ENCODE data around the gene CCN2.

Gene CCN2, protein sequence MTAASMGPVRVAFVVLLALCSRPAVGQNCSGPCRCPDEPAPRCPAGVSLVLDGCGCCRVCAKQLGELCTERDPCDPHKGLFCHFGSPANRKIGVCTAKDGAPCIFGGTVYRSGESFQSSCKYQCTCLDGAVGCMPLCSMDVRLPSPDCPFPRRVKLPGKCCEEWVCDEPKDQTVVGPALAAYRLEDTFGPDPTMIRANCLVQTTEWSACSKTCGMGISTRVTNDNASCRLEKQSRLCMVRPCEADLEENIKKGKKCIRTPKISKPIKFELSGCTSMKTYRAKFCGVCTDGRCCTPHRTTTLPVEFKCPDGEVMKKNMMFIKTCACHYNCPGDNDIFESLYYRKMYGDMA

DNA sequence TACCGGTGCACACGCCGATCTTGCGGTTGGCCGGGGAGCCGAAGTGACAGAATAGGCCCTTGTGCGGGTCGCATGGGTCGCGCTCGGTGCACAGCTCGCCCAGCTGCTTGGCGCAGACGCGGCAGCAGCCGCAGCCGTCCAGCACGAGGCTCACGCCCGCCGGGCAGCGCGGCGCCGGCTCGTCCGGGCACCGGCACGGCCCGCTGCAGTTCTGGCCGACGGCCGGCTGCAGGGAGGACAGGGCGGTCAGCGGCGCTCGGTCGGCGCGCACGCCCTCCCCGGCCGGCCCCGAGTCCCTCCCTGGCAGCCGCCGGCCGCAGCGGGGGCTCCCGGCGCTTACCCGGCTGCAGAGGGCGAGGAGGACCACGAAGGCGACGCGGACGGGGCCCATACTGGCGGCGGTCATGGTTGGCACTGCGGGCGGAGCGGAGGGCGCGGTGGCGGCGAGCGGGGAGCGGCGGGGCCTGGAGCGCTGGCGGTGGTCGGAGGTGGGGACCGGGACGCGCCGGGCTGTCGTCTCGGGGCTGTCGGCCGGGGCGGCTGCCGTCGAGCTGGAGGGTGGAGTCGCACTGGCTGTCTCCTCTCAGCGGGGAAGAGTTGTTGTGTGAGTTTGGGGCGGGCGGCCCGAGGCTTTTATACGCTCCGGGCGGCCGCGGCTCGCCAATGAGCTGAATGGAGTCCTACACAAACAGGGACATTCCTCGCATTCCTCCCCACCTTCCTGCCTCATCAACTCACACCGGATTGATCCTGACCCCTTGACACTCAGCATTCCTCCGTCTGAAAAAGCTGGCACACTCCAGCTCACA, at the start of gene CCN2:
Gene CCN2, minus strand, starts transcription at position 606 of the 809 bp plus-strand sequence. Its CDS starts 200 bp downstream, at position 406.
- no peak within 1 kb of the TSS for H3K9ac ChIP-seq (ENCODE audit: low read length)
- H3K4me2 ChIP-seq (ENCODE audit: low read length) = no peak within 1 kb of the TSS
- H3K4me3 ChIP-seq (ENCODE audit: low read length) = no peak within 1 kb of the TSS
- no peaks in the 10 kb centered on the region for H3K9me3 ChIP-seq (ENCODE audit: insufficient read depth, low read length)
- no peaks in the 10 kb centered on the region for H3K27me3 ChIP-seq (ENCODE audit: low read depth, low read length)
- no peaks in the 10 kb centered on the region for H3K79me2 ChIP-seq (ENCODE audit: low read length)
- no peak within 1 kb of the TSS for H3K27ac ChIP-seq (ENCODE audit: low read length)
- H3K4me1 ChIP-seq (ENCODE audit: low read length) = no peaks in the 10 kb centered on the region
- H2AFZ ChIP-seq (ENCODE audit: low read depth, low read length) = no peak within 1 kb of the TSS
- no peaks in the 10 kb centered on the region for H4K20me1 ChIP-seq (ENCODE audit: insufficient read depth, low read length)
- no peaks in the 10 kb centered on the region for H3K36me3 ChIP-seq (replicated peaks; ENCODE audit: low read depth, low read length)
- TF ChIP-seq EZH2phosphoT487 (IDR thresholded peaks at IDR 0.05; ENCODE audit: low read depth) = no peak
- TF ChIP-seq, protein P1, sequence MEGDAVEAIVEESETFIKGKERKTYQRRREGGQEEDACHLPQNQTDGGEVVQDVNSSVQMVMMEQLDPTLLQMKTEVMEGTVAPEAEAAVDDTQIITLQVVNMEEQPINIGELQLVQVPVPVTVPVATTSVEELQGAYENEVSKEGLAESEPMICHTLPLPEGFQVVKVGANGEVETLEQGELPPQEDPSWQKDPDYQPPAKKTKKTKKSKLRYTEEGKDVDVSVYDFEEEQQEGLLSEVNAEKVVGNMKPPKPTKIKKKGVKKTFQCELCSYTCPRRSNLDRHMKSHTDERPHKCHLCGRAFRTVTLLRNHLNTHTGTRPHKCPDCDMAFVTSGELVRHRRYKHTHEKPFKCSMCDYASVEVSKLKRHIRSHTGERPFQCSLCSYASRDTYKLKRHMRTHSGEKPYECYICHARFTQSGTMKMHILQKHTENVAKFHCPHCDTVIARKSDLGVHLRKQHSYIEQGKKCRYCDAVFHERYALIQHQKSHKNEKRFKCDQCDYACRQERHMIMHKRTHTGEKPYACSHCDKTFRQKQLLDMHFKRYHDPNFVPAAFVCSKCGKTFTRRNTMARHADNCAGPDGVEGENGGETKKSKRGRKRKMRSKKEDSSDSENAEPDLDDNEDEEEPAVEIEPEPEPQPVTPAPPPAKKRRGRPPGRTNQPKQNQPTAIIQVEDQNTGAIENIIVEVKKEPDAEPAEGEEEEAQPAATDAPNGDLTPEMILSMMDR (IDR thresholded peaks at IDR 0.05; ENCODE audit: low read depth, low read length) = no peak

GRCh38 chr6:132000296-132000695, 49.1 kb upstream of the CCN2 start:
- Histone ChIP-seq H3K4me1 (ENCODE audit: low read length) (no peaks in the 10 kb centered on the region), H3K79me2 (ENCODE audit: low read length) (no peaks in the 10 kb centered on the region), H3K4me3 (ENCODE audit: low read length) (no peak overlapping the region), H3K4me2 (ENCODE audit: low read length) (no peak overlapping the region), H3K27me3 (ENCODE audit: low read depth, low read length) (no peaks in the 10 kb centered on the region), H3K9ac (ENCODE audit: low read length) (no peak overlapping the region), H3K36me3 (replicated peaks; ENCODE audit: low read depth, low read length) (no peaks in the 10 kb centered on the region), H3K9me3 (ENCODE audit: insufficient read depth, low read length) (no peaks in the 10 kb centered on the region), H2AFZ (ENCODE audit: low read depth, low read length) (no peak overlapping the region), H4K20me1 (ENCODE audit: insufficient read depth, low read length) (no peaks in the 10 kb centered on the region), H3K27ac (ENCODE audit: low read length) (no peak overlapping the region)
- TF ChIP-seq, protein P1 (IDR thresholded peaks at IDR 0.05; ENCODE audit: low read depth, low read length) = no peak
- TF ChIP-seq EZH2phosphoT487 (IDR thresholded peaks at IDR 0.05; ENCODE audit: low read depth) = no peak

GRCh38 chr6:131999545-132000146, 48.5 kb upstream of the CCN2 start:
- H2AFZ ChIP-seq (ENCODE audit: low read depth, low read length) = no peak overlapping the region
- no peak overlapping the region for H3K27ac ChIP-seq (ENCODE audit: low read length)
- no peaks in the 10 kb centered on the region for H4K20me1 ChIP-seq (ENCODE audit: insufficient read depth, low read length)
- H3K36me3 ChIP-seq (replicated peaks; ENCODE audit: low read depth, low read length) = no peaks in the 10 kb centered on the region
- no peak overlapping the region for H3K4me2 ChIP-seq (ENCODE audit: low read length)
- no peaks in the 10 kb centered on the region for H3K4me1 ChIP-seq (ENCODE audit: low read length)
- H3K79me2 ChIP-seq (ENCODE audit: low read length) = no peaks in the 10 kb centered on the region
- no peak overlapping the region for H3K9ac ChIP-seq (ENCODE audit: low read length)
- TF ChIP-seq, protein P1 (IDR thresholded peaks at IDR 0.05; ENCODE audit: low read depth, low read length) = no peak
- no peaks in the 10 kb centered on the region for H3K27me3 ChIP-seq (ENCODE audit: low read depth, low read length)
- no peaks in the 10 kb centered on the region for H3K9me3 ChIP-seq (ENCODE audit: insufficient read depth, low read length)
- no peak overlapping the region for H3K4me3 ChIP-seq (ENCODE audit: low read length)
